GM18505 (cell line): Measurements from ENCODE around the gene PITPNC1.
A peak's percentile ranks its signal among the peaks of the same experiment; 100 is the strongest.
"Not testable (repeated sequence)": the region's sequence is repeated elsewhere in the genome, so short reads cannot be mapped to it uniquely, and the experiment has no call there.

Experiments
- ATAC-seq: cut with Tn5 transposase; IDR thresholded peaks from one replicate; pipeline ENCODE4 v1.9.1; 2021; ENCODE audit not compliant: unreplicated experiment
- POLR2A ChIP-seq: IDR thresholded peaks from 4 replicates; pipeline ENCODE4 v1.6.1; 2011; ENCODE audit warnings: borderline replicate concordance; ENCODE audit not compliant: insufficient read depth, insufficient read length; ENCODE audit errors: extremely low read depth

Gene PITPNC1

GRCh38 chr17:67377488-67378453 lies 690 bp downstream of the PITPNC1 start:
- TF ChIP-seq POLR2A, result no peak
- ATAC-seq, result no peak

DNA sequence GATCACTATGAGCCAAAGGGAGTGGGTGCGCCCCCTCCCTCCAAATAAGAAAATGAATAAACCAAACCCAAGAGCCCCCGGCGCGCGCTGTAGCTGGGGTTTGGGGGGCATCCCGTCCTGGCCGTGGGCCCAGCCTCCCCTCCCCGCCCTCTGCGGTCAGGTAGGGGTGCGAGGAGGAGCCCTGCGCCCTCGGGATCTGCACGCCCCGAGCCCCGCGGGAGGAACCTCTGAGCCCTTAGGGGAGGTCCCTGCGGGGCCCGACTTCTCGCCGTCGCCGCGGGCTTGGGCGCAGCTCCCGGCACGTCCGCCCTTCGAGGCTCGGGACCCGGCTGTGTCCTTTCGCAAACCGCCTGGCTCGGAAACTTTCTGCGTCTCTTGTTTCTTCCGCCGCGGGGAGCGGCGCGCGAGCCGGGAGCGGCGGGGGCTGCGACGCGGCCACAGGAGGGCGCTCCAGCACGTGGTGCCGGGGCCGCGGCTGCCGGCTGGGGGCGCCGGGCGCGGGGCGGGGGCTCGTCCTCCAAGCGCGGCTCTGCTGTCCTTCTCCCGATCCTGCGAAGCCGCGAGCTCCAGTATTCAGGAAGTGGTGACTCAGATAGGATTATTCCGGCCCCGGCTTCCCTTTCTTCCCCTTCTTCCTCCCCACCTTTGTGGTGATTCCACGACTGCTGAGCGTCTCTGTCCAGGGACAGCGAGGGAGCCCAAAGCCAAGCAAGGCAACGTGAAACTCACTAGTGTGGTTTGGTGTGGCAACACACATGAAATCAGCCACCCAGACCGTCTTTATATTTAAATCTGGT lies 1.6 kb downstream of the PITPNC1 start:
- no peak for ATAC-seq
- peak; percentile 64 for TF ChIP-seq POLR2A

GRCh38 chr17:67379251-67379630 lies 2.2 kb downstream of the PITPNC1 start:
- no peak for TF ChIP-seq POLR2A
- ATAC-seq, result no peak

GRCh38 chr17:67381929-67382257 lies 4.8 kb downstream of the PITPNC1 start:
- ATAC-seq, result no peak
- no peak for TF ChIP-seq POLR2A

DNA sequence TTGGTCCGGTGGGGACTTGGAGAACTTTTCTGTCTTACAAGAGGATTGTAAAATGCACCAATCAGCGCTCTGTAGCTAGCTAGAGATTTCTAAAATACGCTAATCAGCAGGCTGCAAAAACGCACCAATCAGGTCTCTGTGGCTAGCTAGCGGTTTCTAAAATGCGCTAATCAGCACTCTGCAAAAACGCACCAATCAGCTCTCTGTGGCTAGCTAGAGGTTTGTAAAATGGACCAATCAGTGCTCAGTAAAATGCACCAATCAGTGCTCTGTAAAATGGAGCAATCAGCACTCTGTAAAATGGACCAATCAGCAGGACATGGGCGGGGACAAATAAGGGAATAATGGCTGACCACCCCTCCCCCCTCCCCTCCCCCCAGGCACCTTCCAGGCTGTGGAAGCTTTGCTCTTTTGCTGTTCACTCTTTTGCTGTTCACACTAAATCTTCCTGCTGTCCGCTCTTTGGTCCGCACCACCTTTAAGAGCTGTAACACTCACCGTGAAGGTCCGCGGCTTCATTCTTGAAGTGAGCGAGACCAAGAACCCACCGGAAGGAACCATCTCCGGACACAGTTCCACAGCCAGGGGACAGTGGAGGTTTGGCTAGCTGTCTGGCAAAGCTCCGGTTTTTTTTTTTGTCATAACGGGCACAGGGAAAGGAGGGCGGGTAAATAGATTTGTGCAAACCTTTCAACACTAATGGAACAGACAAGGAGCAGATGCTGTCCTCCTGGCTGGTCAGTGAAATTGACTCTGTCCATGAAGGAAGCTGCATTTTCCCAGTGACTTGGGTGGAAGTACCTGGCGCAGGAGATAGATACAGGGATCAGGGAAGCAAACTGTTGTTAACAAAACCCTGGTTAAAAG lies 8.3 kb downstream of the PITPNC1 start:
- TF ChIP-seq POLR2A, result no peak
- ATAC-seq, result no peak

DNA sequence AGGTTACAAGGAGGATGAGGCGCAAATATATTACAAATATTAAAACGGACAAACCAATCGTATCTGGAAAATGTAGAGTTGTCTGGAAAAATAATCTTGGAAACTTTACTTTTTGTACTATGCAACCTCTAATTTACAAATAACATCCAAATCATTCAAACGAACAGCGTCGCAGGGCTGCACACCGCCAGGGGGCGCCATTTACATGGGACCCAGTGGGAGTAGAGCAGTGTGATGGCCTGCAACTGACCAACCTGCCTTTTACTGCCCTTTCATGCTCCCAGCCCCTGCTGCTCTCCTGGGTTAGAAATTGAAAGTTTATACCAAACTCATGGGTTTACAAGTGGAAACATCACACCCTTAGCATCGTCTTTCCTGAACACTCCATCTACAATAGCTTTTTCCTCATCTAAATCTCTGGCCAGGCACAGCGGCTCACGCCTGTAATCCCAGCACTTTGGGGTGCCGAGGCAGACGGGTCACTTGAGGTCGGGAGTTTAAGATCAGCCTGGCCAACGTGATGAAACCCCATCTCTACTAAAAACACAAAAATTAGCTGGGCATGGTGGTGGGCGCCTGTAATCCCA lies 10.0 kb downstream of the PITPNC1 start:
- no peak for ATAC-seq
- no peak for TF ChIP-seq POLR2A

GRCh38 chr17:67388536-67388935 lies 11.5 kb downstream of the PITPNC1 start:
- not testable (repeated sequence) for ATAC-seq

DNA sequence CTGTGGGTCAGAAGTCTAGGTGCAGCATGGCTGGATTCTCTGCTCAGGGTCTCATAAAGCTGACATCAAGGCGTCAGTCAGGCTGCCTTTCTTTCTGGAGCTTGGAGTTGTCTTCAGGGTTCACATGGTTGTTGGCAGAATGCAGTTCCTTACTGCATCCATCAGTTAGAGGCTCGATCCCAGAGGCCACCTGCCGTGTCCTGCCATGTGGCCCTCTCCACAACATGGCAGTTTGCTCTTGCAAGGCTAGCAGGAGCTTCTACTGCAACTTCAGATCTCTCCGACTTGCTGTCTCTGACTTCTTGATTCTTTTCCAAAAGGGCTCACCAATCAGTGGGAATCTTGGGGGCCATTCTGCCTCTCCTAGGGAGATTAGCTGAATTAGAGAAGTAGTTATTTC lies 11.9 kb downstream of the PITPNC1 start:
- no peak for ATAC-seq
- no peak for TF ChIP-seq POLR2A

DNA sequence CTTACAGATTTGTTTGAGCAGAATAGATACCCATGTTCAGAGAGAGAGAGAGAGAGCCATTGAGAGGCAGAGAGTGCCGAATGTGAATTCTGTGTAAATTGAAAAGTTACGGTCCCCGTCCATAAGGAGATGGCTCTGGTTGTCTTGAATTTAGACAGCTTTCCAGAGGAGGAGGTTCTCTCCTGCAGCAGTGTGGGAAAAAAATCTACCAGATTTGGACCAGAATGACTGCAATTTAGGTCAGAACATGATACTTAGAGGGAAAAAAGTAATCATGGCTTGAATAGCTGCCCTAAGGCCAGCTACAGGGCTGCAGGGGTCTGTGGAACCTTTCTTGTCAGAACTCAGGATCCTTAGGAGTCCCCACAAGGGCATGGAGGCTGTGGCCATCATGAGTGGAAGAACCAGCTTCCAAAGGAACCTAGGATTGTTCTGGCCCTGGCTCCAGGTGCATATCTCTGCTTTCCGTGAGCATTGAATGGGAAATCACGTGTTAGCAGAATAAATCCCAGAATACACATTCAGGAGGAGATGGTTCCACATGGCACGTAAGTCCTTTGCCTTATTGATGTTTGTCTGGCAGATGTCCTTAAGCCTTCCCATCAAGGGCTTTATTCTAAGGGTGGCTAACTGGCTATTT lies 13.0 kb downstream of the PITPNC1 start:
- no peak for TF ChIP-seq POLR2A
- no peak for ATAC-seq

GRCh38 chr17:67390646-67391361 lies 13.7 kb downstream of the PITPNC1 start:
- no peak for TF ChIP-seq POLR2A
- peak; percentile 82 for ATAC-seq

DNA sequence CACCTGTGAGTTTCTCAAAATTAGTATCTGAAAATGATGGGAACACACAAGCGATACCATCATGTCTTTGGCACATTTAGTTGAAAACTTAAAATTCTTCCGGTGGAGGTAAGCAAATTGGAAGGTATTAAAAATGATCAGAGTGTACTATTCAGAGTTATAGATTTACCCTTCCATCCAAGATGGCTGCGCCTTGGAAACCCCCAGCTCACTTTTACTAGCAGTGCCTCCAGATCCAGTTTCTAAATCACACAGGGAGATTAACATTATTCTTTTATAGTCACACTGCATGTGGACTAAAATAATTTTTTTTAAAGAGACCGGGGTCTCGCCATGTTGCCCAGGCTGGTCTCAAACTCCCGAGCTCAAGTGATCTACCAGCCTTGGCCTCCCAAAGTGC lies 15.0 kb downstream of the PITPNC1 start:
- TF ChIP-seq POLR2A, result no peak
- ATAC-seq, result no peak

DNA sequence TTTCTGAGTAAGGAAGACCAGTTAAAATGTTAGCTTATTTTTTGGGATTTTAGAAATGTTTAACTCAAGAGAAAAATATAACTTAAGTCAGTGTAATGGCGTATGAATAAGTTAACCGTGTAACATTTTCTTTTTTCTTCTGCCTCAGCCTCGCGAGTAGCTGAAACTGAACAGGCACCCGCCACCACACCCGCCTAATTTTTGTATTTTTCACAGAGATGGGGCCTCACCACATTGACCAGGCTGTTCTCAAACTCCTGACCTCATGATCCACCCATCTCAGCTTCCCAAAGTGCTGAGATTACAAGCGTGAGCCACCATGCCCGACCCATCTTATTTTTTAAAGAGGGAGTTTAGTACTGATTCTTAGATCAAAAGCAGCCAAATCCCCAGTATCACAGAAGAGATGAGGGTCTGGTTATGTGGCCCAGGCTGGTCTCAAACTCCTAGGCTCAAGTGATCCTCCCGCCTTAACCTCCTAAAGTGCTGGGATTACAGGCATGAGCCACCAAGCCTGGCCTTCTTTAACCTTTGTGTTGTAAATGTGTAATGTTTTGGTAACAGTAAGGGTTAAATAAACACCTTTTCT lies 16.8 kb downstream of the PITPNC1 start:
- TF ChIP-seq POLR2A, result no peak
- ATAC-seq, result no peak

DNA sequence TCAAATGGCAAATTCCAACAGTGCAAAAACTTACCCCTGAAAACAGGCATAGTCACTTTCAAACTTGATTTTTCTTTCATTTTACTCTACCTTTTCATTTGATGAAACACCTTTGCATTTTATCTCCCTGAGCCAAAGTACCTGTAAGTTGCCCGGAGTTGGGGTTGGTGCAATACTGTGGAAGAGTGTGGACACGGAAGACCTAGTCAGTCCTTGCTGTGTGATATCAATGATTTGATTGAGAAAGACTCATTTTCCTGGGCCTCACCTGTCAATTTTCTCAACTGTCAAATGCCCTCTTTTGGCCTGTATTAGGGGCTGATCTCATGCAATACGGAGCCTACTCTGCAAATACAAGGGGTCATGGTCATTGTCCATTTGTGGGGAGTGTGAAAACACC lies 22.6 kb downstream of the PITPNC1 start:
- no peak for ATAC-seq
- TF ChIP-seq POLR2A, result no peak
